Ovary (tissue), 9 donors: Measurements from ENCODE around the gene MYOC. TPM values are rescaled to one million over a fixed set of nuclear protein-coding genes. Genes with fewer than 3 reads are reported as not detected.
"Not testable (repeated sequence)": the region's sequence is repeated elsewhere in the genome, so short reads cannot be mapped to it uniquely, and the experiment has no call there.

ENCODE experiments used
- DNase-seq, 5 donors: peaks; one replicate each; pipeline ENCODE4 v3.0.0-alpha.2; 2019 to 2020
- H3K27ac ChIP-seq, 2 donors: fragments of 200-600 bp; one replicate each; pipeline versions ENCODE4 v1.5.1 to v1.8.0; 2019 to 2022
- H3K27me3 ChIP-seq: fragments of 200-600 bp; one replicate; pipeline ENCODE4 v1.8.0; 2022
- H3K36me3 ChIP-seq: fragments of 200-600 bp; sonication (generic); one replicate; pipeline ENCODE4 v1.5.1; 2019
- H3K4me1 ChIP-seq: one replicate; pipeline ENCODE4 v1.8.1; 2013; ENCODE audit warnings: mild to moderate bottlenecking, moderate library complexity; ENCODE audit not compliant: insufficient read depth
- H3K4me3 ChIP-seq: fragments of 200-600 bp; sonication (generic); one replicate; pipeline ENCODE4 v1.5.1; 2017
- H3K9me3 ChIP-seq, 2 donors: fragments of 200-600 bp in 1 of 2; sonication (generic) in 1 of 2; one replicate each; pipeline versions ENCODE4 v1.5.1 to v1.8.1; 2013 to 2019; ENCODE audit warnings: mild to moderate bottlenecking in 1 of 2, moderate library complexity in 1 of 2
- EP300 ChIP-seq: sonication (generic); formaldehyde crosslinking; IDR thresholded peaks from one replicate; pipeline ENCODE4 v1.6.1; 2017; ENCODE audit warnings: antibody characterized with exemption
- POLR2A ChIP-seq: fragments of 450-650 bp; IDR thresholded peaks from one replicate; pipeline ENCODE4 v1.6.1; 2017; ENCODE audit warnings: antibody characterized with exemption, mild to moderate bottlenecking, moderate library complexity
- WGBS, 3 donors: extraction: QIAGEN DNeasy Blood & Tissue Kit in 1 of 3; methylation state at CpG; one replicate each; pipeline versions ENCODE4 v1.1.5 to v1.1.7; 2013 to 2017; 5-methylcytosine and 5-hydroxymethylcytosine counted together
- intact Hi-C, 4 donors: fragments of 100-400 bp; cut with DNase I; formaldehyde crosslinking; loops; one replicate each; pipeline versions ENCODE4 v1.11.0 to v1.15.1; 2022 to 2023
- polyA plus RNA-seq, 2 donors: library from polyadenylated mRNA; stranded (reverse); fragments of 200-250 nt in 1 of 2; fragments of 350-450 nt in 1 of 2; fragmentation: Illumina TruSeq in 1 of 2; extraction: RNeasy Lipid Tissue Mini Kit (QIAGEN cat#74804) in 1 of 2; gene quantifications; one replicate each; pipeline ENCODE4 v1.2.3, GENCODE V29; 2013 to 2014
- total RNA-seq, 7 donors: library from RNA; depleted of rRNA in 2 of 7; stranded (reverse); fragments of >200 nt in 2 of 7; fragmentation: NEBNext Ultra II Directional in 3 of 7; extraction: Animal tissue kit (Norgen Biotek cat#: 25700) in 3 of 7; gene quantifications; one replicate each; pipeline versions ENCODE4 v1.1.0 to v1.2.4, GENCODE V29; 2016 to 2023
- TF ChIP-seq, protein P1 (sequence below), 3 donors: fragments of 450-650 bp in 2 of 3; fragments of 200-600 bp in 1 of 3; IDR thresholded peaks; one replicate each; pipeline versions ENCODE4 v1.5.1 to v1.8.0; 2016 to 2022; ENCODE audit warnings: antibody characterized with exemption in 3 of 3, mild to moderate bottlenecking in 1 of 3
- donor health status: DM: no; HTN: no; CAD: no; lungs with moderate emphysema.
- donor health status: DM: no; HTN: no; CAD: no.
- donor health status: Bipolar disorder and iron deficiency.
- donor health status: DM: yes; HTN: yes; CAD: no.
- donor health status: DM: no; HTN: no; CAD: no.
- donor health status: DM: yes; HTN: yes; CAD: no.

The MYOC gene
- total and polyA plus RNA-seq, 9 donors = 0.56 to 9.4 (median 1.1) TPM; not detected in 1

DNA sequence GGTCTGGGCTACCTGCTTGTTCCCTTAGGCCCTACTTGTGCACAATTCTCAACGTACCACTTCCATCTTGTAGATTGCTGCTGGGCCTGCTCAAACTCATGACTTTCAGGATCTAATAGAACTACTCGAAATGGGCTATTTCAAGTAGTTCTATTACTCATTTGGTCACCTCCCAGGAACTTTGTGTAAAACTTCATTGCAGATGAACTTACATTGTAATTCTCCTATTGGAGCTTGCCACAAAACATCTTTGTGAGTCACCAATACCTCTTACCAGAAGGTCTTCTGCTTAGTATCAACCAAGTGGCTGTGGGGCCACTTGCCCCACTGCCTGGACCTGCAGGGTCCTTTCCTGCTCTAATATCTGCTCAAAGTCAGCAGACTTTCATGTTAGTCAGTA, 41.2 kb downstream of the MYOC start:
- H3K27me3 ChIP-seq = no peaks in the 10 kb centered on the region
- H3K36me3 ChIP-seq = no peaks in the 10 kb centered on the region
- no peak for DNase-seq
- no peaks in the 10 kb centered on the region for H3K9me3 ChIP-seq
- no peak overlapping the region for H3K27ac ChIP-seq
- WGBS, 3 donors = 84 to 96% (median 87%) methylated on average over 2 of the region's 2 CpGs
- intact Hi-C loops = no loop called here
- no peaks in the 10 kb centered on the region for H3K4me1 ChIP-seq
- TF ChIP-seq, protein P1, sequence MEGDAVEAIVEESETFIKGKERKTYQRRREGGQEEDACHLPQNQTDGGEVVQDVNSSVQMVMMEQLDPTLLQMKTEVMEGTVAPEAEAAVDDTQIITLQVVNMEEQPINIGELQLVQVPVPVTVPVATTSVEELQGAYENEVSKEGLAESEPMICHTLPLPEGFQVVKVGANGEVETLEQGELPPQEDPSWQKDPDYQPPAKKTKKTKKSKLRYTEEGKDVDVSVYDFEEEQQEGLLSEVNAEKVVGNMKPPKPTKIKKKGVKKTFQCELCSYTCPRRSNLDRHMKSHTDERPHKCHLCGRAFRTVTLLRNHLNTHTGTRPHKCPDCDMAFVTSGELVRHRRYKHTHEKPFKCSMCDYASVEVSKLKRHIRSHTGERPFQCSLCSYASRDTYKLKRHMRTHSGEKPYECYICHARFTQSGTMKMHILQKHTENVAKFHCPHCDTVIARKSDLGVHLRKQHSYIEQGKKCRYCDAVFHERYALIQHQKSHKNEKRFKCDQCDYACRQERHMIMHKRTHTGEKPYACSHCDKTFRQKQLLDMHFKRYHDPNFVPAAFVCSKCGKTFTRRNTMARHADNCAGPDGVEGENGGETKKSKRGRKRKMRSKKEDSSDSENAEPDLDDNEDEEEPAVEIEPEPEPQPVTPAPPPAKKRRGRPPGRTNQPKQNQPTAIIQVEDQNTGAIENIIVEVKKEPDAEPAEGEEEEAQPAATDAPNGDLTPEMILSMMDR (IDR thresholded peaks at IDR 0.05) = no peak
- TF ChIP-seq EP300 (no peak), POLR2A (no peak)
- H3K4me3 ChIP-seq = no peak overlapping the region

DNA sequence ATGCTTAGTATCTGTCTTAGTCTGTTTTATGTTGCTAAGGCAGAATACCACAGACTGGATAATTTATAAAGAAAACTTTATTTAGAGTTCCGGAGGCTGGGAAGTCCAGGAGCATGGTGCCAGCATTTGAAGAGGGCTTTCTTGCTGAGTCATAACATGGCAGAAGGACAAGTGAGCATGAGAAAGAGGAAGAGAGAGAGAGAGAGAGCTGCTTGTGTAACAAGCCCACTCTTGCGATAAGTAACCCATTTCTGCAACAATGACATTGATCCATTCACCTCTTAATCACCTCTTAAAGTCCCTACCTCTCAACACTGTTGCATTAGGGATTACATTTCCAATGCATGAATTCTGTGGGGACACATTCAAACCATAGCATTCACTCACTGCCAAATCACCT, 42.1 kb downstream of the MYOC start:
- intact Hi-C loops = no loop called here
- no peak for DNase-seq
- no peak overlapping the region for H3K27ac ChIP-seq
- TF ChIP-seq, protein P1 (IDR thresholded peaks at IDR 0.05) = no peak
- TF ChIP-seq EP300 = no peak
- no peak for TF ChIP-seq POLR2A
- no peaks in the 10 kb centered on the region for H3K27me3 ChIP-seq
- no peak overlapping the region for H3K4me3 ChIP-seq
- no peaks in the 10 kb centered on the region for H3K4me1 ChIP-seq
- H3K36me3 ChIP-seq = no peaks in the 10 kb centered on the region
- WGBS, 3 donors = 70 to 89% (median 83%) methylated on average over 2 of the region's 2 CpGs
- H3K9me3 ChIP-seq = no peaks in the 10 kb centered on the region

DNA sequence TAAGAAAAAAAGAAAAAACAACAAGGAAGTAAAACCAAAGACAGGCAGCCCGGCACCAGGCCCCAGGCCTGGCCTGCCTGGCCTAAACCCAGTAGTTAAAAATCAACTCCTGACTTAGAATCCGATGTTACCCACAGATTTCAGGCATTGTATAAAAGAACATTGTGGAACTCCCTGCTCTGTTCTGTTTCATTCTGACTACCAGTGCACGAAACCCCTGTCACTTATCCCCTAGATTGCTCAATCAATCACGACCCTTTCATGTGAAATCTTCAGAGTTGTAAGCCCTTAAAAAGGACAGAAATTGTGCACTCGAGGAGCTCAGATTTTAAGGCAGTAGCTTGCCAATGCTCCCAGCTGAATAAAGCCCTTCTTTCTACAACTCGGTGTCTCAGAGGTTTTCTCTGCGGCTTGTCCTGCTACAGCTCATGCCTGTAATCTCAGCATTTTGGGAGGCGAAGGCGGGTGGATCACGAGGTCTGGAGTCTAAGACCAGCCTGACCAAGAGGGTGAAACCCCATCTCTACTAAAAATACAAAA, 46.0 kb downstream of the MYOC start:
- no peak for TF ChIP-seq POLR2A
- TF ChIP-seq, protein P1 (IDR thresholded peaks at IDR 0.05) = no peak
- TF ChIP-seq EP300 = no peak
- H3K27me3 ChIP-seq = no peaks in the 10 kb centered on the region
- intact Hi-C loops = no loop called here
- no peak overlapping the region for H3K27ac ChIP-seq
- DNase-seq = no peak
- H3K36me3 ChIP-seq = no peaks in the 10 kb centered on the region
- no peak overlapping the region for H3K4me3 ChIP-seq
- 86 to 88% (median 86%) methylated on average over 10 of the region's 10 CpGs for WGBS, 3 donors
- H3K9me3 ChIP-seq = no peaks in the 10 kb centered on the region
- no peaks in the 10 kb centered on the region for H3K4me1 ChIP-seq

DNA sequence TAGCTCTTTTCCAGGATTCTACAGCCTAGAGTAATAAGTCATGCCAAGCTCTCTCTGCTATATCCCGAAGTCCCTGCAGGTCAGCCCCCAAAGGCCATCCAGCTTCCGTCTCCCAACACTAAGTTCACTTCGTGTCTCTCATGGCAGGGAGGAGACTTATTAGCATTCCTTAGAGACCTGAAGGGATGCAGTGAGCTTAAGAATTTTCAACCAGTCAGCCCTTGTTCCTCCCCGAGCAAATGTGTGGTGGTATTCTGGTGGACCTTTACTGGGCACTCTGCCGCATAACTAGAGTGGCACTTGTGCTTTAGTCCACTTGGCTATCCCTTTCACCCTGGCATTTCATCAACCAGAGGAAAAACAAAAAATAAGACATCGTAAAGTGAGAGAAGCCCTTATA, 49.4 kb downstream of the MYOC start:
- intact Hi-C loops, H3K36me3 ChIP-seq, H3K4me3 ChIP-seq, DNase-seq, H3K27me3 ChIP-seq, H3K27ac ChIP-seq, H3K9me3 ChIP-seq, H3K4me1 ChIP-seq: not testable (repeated sequence)
- WGBS, 3 donors = 62 to 74% (median 67%) methylated on average over 6 of the region's 6 CpGs

DNA sequence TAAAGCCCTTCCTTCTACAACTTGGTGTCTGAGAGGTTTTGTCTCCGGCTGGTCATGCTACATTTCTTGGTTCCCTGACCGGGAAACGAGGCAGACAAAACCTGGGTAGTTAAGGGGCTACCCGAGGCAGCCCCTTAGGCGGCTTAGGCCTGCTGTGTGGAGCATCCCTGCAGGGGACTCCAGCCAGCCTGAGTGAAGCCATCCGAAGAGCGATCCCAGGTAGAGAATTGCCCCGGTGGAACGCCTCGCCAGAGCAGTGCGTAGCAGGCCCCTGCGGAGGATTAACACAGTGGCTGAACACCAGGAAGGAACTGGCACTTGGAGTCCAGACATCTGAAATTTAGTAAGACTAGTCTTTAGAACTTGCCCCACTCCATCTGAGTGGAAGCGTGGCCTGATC, 51.6 kb downstream of the MYOC start:
- TF ChIP-seq POLR2A (no peak), EP300 (no peak)
- TF ChIP-seq, protein P1 (IDR thresholded peaks at IDR 0.05) = no peak
- H3K27me3 ChIP-seq = no peaks in the 10 kb centered on the region
- no peaks in the 10 kb centered on the region for H3K4me1 ChIP-seq
- no peaks in the 10 kb centered on the region for H3K9me3 ChIP-seq
- intact Hi-C loops = no loop called here
- DNase-seq = no peak
- H3K36me3 ChIP-seq = no peaks in the 10 kb centered on the region
- WGBS, 3 donors = 92 to 94% (median 94%) methylated on average over 13 of the region's 13 CpGs
- no peak overlapping the region for H3K4me3 ChIP-seq
- H3K27ac ChIP-seq = no peak overlapping the region

DNA sequence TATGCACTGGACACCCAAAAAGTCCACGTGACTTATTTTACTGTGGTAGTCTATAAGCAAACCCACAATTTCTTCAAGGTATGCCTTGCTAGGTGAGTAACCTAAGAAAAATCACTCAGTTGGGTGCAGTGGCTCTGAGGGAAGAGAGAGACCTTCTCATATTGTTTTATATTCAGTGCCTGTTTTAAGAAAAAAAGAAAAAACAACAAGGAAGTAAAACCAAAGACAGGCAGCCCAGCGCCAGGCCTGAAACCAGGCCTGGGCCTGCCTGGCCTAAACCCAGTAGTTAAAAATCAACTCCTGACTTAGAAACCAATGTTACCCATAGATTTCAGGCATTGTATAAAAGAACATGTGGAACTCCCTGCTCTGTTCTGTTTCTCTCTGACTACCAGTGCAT, 52.2 kb downstream of the MYOC start:
- H3K4me3 ChIP-seq, H3K36me3 ChIP-seq, H3K27ac ChIP-seq, DNase-seq, H3K4me1 ChIP-seq, intact Hi-C loops, H3K27me3 ChIP-seq, H3K9me3 ChIP-seq: not testable (repeated sequence)
- 94 to 96% (median 95%) methylated on average over 2 of the region's 2 CpGs for WGBS, 3 donors
